GM19240 (cell line): ENCODE results near the gene COL23A1.

Source experiments
- DNase-seq: peaks from one replicate; pipeline ENCODE4 v3.0.0; 2011; ENCODE audit warnings: low spot score; ENCODE audit not compliant: insufficient read length

COL23A1 gene

GRCh38 chr5:178463321-178464155, 126.7 kb downstream of the COL23A1 start:
- DNase-seq, result no peak

GRCh38 chr5:178462816-178463215, 127.4 kb downstream of the COL23A1 start:
- DNase-seq, result no peak

GRCh38 chr5:178462076-178462475, 128.1 kb downstream of the COL23A1 start:
- no peak for DNase-seq

- peak; percentile 43 for DNase-seq
Measured at GRCh38 chr5:178461004-178461730, 129.0 kb downstream of the COL23A1 start.

GRCh38 chr5:178460598-178460997, 129.6 kb downstream of the COL23A1 start:
- DNase-seq, result no peak

- no peak for DNase-seq
Measured at GRCh38 chr5:178460174-178460573, 130.0 kb downstream of the COL23A1 start.

GRCh38 chr5:178458140-178458539, 132.1 kb downstream of the COL23A1 start:
- DNase-seq, result no peak

- DNase-seq, result no peak
Measured at GRCh38 chr5:178457471-178457870, 132.7 kb downstream of the COL23A1 start.

GRCh38 chr5:178455480-178455835, 134.7 kb downstream of the COL23A1 start:
- no peak for DNase-seq

- no peak for DNase-seq
Measured at GRCh38 chr5:178454821-178455479, 135.2 kb downstream of the COL23A1 start.

- DNase-seq, result no peak
Measured at GRCh38 chr5:178454303-178454702, 135.9 kb downstream of the COL23A1 start.

- DNase-seq, result no peak
Measured at GRCh38 chr5:178453224-178453623, 137.0 kb downstream of the COL23A1 start.

- DNase-seq, result no peak
Measured at GRCh38 chr5:178450121-178451028, 139.8 kb downstream of the COL23A1 start.

- DNase-seq, result no peak
Measured at GRCh38 chr5:178449163-178450070, 140.8 kb downstream of the COL23A1 start.

GRCh38 chr5:178445534-178445933, 144.7 kb downstream of the COL23A1 start:
- DNase-seq, result no peak

- no peak for DNase-seq
Measured at GRCh38 chr5:178442405-178443257, 147.6 kb downstream of the COL23A1 start.

GRCh38 chr5:178441486-178442270, 148.5 kb downstream of the COL23A1 start:
- no peak for DNase-seq

- no peak for DNase-seq
Measured at GRCh38 chr5:178440181-178440580, 150.0 kb downstream of the COL23A1 start.
